HepG2 (cell line): ENCODE results near the gene FEM1B. TPM values are rescaled to one million over a fixed set of nuclear protein-coding genes. Genes with fewer than 3 reads are reported as not detected.

Source experiments
- EP300 ChIP-seq, 3 experiments: sonication (generic) in 1 of 3; formaldehyde crosslinking in 1 of 3; IDR thresholded peaks; 2 replicates each; pipeline versions ENCODE4 v1.5.1 to v1.6.1; 2011 to 2020; ENCODE audit warnings: low read depth in 2 of 3, low read length in 2 of 3, borderline replicate concordance in 1 of 3, improper control_type of control experiment in 1 of 3, mild to moderate bottlenecking in 1 of 3, missing genetic modification reagents in 1 of 3, moderate library complexity in 1 of 3
- FOXP1 ChIP-seq, 2 experiments: fragments of 450-650 bp in 1 of 2; IDR thresholded peaks; 2 replicates each; pipeline ENCODE4 v1.6.1; 2017 to 2018; ENCODE audit warnings: antibody characterized with exemption in 1 of 2
- KDM5A ChIP-seq: fragments of 200-600 bp; sonication (generic); IDR thresholded peaks from 2 replicates; pipeline ENCODE4 v1.7.0; 2018; ENCODE audit warnings: antibody characterized with exemption, mild to moderate bottlenecking, low read length, borderline replicate concordance
- MTF2 ChIP-seq: sonication (generic); formaldehyde crosslinking; IDR thresholded peaks from 2 replicates; pipeline ENCODE4 v1.5.0; 2020; ENCODE audit warnings: missing genetic modification reagents, borderline replicate concordance
- NFATC3 ChIP-seq: sonication (generic); formaldehyde crosslinking; IDR thresholded peaks from 2 replicates; pipeline ENCODE4 v1.5.1; 2020; ENCODE audit warnings: mild to moderate bottlenecking, missing genetic modification reagents
- RBFOX2 ChIP-seq: fragments of 200-400 bp; formaldehyde crosslinking; IDR thresholded peaks from 2 replicates; pipeline ENCODE4 v1.6.1; 2017; ENCODE audit warnings: low read depth, mild to moderate bottlenecking, low read length
- SYNCRIP ChIP-seq: fragments of 200-400 bp; formaldehyde crosslinking; IDR thresholded peaks from 2 replicates; pipeline ENCODE4 v1.6.1; 2018; ENCODE audit warnings: mild to moderate bottlenecking, low read depth, low read length; ENCODE audit not compliant: insufficient read depth
- ZFP36L2 ChIP-seq: sonication (generic); formaldehyde crosslinking; IDR thresholded peaks from 2 replicates; pipeline ENCODE4 v1.4.0; 2020; ENCODE audit warnings: missing genetic modification reagents
- ZFYVE20 ChIP-seq: sonication (generic); formaldehyde crosslinking; IDR thresholded peaks from 2 replicates; pipeline ENCODE4 v1.8.0; 2023; ENCODE audit warnings: low read depth, mild to moderate bottlenecking, moderate library complexity, missing genetic modification reagents, borderline replicate concordance
- ZKSCAN5 ChIP-seq: sonication (generic); formaldehyde crosslinking; IDR thresholded peaks from 2 replicates; pipeline ENCODE4 v1.5.1; 2020; ENCODE audit warnings: mild to moderate bottlenecking, missing genetic modification reagents
- ZNF232 ChIP-seq: sonication (generic); formaldehyde crosslinking; IDR thresholded peaks from 2 replicates; pipeline ENCODE4 v1.4.0; 2020; ENCODE audit warnings: missing genetic modification reagents, borderline replicate concordance
- ZNF501 ChIP-seq: sonication (generic); formaldehyde crosslinking; IDR thresholded peaks from 2 replicates; pipeline ENCODE4 v1.5.1; 2020; ENCODE audit warnings: mild to moderate bottlenecking, moderate library complexity, missing genetic modification reagents
- ZNF552 ChIP-seq: sonication (generic); formaldehyde crosslinking; IDR thresholded peaks from 2 replicates; pipeline ENCODE4 v1.9.0; 2022; ENCODE audit warnings: missing genetic modification reagents, mild to moderate bottlenecking, borderline replicate concordance
- polyA plus RNA-seq, 8 experiments: library from polyadenylated mRNA; depleted of rRNA in 3 of 8; stranded (reverse) in 7 of 8; unstranded in 1 of 8; fragments of >200 nt; fragmentation: Illumina TruSeq in 4 of 8; extraction: Trizol in 4 of 8; gene quantifications; 2 replicates each; pipeline versions ENCODE4 v1.2.1 to v1.2.3, GENCODE V29; 2011 to 2016; ENCODE audit warnings: low read depth in 4 of 8, missing spikeins in 1 of 8, mixed read lengths in 1 of 8; ENCODE audit not compliant: insufficient read depth in 1 of 8
- total RNA-seq, 5 experiments: library from RNA; depleted of rRNA; stranded (reverse); fragments of >200 nt; fragmentation: Illumina TruSeq; extraction: Trizol; gene quantifications; 2 replicates each; pipeline ENCODE4 v1.2.3, GENCODE V29; 2016; ENCODE audit warnings: low read depth in 1 of 5
- TF ChIP-seq, protein P1 (sequence below): sonication (generic); formaldehyde crosslinking; IDR thresholded peaks from 2 replicates; pipeline ENCODE4 v1.4.0; 2020; ENCODE audit warnings: missing genetic modification reagents
- TF ChIP-seq, protein P2 (sequence below): sonication (generic); formaldehyde crosslinking; IDR thresholded peaks from 2 replicates; pipeline ENCODE4 v1.4.0; 2020; ENCODE audit warnings: missing genetic modification reagents, borderline replicate concordance
- TF ChIP-seq, protein P3 (sequence below): fragments of 450-650 bp; IDR thresholded peaks from 2 replicates; pipeline ENCODE4 v1.6.1; 2016
- TF ChIP-seq, protein P4 (sequence below): IDR thresholded peaks from 2 replicates; pipeline ENCODE4 v1.6.1; 2016; ENCODE audit warnings: mild to moderate bottlenecking

The FEM1B gene
- total and polyA plus RNA-seq, 2 of the 13 experiments (the other 11 are each of a cell fraction or from before 2014, with no cell fraction given) = 38.1 to 40.0 TPM

DNA sequence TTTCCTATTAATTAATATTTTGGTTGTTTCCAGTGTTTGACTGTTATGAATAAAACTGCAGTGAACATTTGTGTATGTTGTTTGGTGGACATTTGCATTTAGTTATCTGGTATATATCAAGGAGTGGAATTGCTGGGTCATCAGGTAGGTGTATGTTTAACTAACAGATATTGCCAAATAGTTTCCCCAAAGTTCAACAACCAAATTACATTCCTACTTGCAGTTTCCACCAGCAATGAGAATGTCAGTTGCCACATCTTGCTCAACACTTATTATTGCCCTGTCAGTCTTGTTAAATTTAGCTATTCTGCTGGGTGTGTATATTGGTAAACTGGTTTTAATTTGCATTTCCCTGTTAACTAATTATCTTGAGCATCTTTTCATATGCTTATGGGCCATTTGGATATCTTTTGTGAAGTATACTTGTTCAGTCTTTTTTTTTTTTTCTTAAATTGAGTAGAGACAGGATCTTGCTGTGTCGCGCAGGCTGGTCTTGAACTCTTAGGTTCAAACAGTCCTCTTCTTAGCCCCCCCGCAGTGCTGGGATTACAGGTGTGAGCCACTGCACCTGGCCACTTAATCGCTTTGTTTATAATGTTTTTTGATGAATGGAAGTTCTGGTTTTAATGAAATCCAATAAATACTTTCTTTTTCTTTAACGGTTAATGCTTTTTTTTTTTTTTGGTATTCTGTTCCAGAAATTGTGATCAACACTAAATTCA is 7.9 kb downstream of the FEM1B start (continued):
- TF ChIP-seq, protein P1, sequence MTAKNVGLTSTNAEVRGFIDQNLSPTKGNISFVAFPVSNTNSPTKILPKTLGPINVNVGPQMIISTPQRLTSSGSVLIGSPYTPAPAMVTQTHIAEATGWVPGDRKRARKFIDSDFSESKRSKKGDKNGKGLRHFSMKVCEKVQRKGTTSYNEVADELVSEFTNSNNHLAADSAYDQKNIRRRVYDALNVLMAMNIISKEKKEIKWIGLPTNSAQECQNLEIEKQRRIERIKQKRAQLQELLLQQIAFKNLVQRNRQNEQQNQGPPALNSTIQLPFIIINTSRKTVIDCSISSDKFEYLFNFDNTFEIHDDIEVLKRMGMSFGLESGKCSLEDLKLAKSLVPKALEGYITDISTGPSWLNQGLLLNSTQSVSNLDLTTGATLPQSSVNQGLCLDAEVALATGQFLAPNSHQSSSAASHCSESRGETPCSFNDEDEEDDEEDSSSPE (CRISPR knock-in tag) = no peak
- TF ChIP-seq SYNCRIP (no peak), NFATC3 (CRISPR knock-in tag) (no peak), EP300 (IDR thresholded peaks at IDR 0.05; ENCODE audit: low read depth in 2 of 2, low read length in 2 of 2) (peak; percentile 29 to 51; a peak in 2 of 4 replicates), EP300 (CRISPR knock-in tag; IDR thresholded peaks at IDR 0.05; ENCODE audit: borderline replicate concordance) (no peak), FOXP1 (IDR thresholded peaks at IDR 0.05) (no peak), FOXP1 (CRISPR knock-in tag; IDR thresholded peaks at IDR 0.05) (peak; percentile 43; the same call in 1 of the 2 replicates), KDM5A (no peak), ZNF552 (CRISPR knock-in tag) (no peak), ZNF501 (CRISPR knock-in tag) (no peak), RBFOX2 (no peak), ZFP36L2 (CRISPR knock-in tag) (no peak), ZKSCAN5 (CRISPR knock-in tag) (no peak), MTF2 (CRISPR knock-in tag) (no peak), ZNF232 (CRISPR knock-in tag) (no peak), ZFYVE20 (CRISPR knock-in tag) (no peak)
- TF ChIP-seq, protein P2, sequence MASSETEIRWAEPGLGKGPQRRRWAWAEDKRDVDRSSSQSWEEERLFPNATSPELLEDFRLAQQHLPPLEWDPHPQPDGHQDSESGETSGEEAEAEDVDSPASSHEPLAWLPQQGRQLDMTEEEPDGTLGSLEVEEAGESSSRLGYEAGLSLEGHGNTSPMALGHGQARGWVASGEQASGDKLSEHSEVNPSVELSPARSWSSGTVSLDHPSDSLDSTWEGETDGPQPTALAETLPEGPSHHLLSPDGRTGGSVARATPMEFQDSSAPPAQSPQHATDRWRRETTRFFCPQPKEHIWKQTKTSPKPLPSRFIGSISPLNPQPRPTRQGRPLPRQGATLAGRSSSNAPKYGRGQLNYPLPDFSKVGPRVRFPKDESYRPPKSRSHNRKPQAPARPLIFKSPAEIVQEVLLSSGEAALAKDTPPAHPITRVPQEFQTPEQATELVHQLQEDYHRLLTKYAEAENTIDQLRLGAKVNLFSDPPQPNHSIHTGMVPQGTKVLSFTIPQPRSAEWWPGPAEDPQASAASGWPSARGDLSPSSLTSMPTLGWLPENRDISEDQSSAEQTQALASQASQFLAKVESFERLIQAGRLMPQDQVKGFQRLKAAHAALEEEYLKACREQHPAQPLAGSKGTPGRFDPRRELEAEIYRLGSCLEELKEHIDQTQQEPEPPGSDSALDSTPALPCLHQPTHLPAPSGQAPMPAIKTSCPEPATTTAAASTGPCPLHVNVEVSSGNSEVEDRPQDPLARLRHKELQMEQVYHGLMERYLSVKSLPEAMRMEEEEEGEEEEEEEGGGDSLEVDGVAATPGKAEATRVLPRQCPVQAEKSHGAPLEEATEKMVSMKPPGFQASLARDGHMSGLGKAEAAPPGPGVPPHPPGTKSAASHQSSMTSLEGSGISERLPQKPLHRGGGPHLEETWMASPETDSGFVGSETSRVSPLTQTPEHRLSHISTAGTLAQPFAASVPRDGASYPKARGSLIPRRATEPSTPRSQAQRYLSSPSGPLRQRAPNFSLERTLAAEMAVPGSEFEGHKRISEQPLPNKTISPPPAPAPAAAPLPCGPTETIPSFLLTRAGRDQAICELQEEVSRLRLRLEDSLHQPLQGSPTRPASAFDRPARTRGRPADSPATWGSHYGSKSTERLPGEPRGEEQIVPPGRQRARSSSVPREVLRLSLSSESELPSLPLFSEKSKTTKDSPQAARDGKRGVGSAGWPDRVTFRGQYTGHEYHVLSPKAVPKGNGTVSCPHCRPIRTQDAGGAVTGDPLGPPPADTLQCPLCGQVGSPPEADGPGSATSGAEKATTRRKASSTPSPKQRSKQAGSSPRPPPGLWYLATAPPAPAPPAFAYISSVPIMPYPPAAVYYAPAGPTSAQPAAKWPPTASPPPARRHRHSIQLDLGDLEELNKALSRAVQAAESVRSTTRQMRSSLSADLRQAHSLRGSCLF (CRISPR knock-in tag) = no peak
- TF ChIP-seq, protein P3, sequence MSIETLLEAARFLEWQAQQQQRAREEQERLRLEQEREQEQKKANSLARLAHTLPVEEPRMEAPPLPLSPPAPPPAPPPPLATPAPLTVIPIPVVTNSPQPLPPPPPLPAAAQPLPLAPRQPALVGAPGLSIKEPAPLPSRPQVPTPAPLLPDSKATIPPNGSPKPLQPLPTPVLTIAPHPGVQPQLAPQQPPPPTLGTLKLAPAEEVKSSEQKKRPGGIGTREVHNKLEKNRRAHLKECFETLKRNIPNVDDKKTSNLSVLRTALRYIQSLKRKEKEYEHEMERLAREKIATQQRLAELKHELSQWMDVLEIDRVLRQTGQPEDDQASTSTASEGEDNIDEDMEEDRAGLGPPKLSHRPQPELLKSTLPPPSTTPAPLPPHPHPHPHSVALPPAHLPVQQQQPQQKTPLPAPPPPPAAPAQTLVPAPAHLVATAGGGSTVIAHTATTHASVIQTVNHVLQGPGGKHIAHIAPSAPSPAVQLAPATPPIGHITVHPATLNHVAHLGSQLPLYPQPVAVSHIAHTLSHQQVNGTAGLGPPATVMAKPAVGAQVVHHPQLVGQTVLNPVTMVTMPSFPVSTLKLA = no peak
- TF ChIP-seq, protein P4, sequence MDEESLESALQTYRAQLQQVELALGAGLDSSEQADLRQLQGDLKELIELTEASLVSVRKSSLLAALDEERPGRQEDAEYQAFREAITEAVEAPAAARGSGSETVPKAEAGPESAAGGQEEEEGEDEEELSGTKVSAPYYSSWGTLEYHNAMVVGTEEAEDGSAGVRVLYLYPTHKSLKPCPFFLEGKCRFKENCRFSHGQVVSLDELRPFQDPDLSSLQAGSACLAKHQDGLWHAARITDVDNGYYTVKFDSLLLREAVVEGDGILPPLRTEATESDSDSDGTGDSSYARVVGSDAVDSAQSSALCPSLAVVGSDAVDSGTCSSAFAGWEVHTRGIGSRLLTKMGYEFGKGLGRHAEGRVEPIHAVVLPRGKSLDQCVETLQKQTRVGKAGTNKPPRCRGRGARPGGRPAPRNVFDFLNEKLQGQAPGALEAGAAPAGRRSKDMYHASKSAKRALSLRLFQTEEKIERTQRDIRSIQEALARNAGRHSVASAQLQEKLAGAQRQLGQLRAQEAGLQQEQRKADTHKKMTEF = peak; percentile 52; the same call in 1 of the 2 replicates
